Heart right ventricle (tissue), 16 donors: ENCODE measurements around the gene SDHAF2. TPM values are rescaled to one million over a fixed set of nuclear protein-coding genes. Genes with fewer than 3 reads are reported as not detected.
A peak's percentile ranks its signal among the peaks of the same experiment; 100 is the strongest.

Source experiments
- ATAC-seq, 8 donors: fragments of 200-7000 bp; cut with Tn5 transposase; one replicate each; pipeline ENCODE4 v1.9.1; 2020; ENCODE audit warnings: mild to moderate bottlenecking in 8 of 8, moderate library complexity in 8 of 8, moderate number of reproducible peaks in 1 of 8
- DNase-seq, 2 donors: peaks; one replicate each; pipeline ENCODE4 v3.0.0-alpha.2; 2020
- H3K27ac ChIP-seq, 10 donors: fragments of 200-600 bp; sonication (generic) in 2 of 10; one replicate each; pipeline versions ENCODE4 v1.5.0 to v1.8.0; 2020 to 2022; ENCODE audit warnings: mild to moderate bottlenecking in 3 of 10
- H3K27me3 ChIP-seq, 7 donors: fragments of 200-600 bp; one replicate each; pipeline ENCODE4 v1.8.0; 2021 to 2022; ENCODE audit warnings: mild to moderate bottlenecking in 2 of 7
- H3K36me3 ChIP-seq, 9 donors: fragments of 200-600 bp; sonication (generic) in 1 of 9; one replicate each; pipeline versions ENCODE4 v1.5.0 to v1.8.0; 2020 to 2022; ENCODE audit warnings: mild to moderate bottlenecking in 2 of 9
- H3K4me1 ChIP-seq, 9 donors: fragments of 200-600 bp; sonication (generic) in 1 of 9; one replicate each; pipeline versions ENCODE4 v1.5.0 to v1.8.0; 2020 to 2022; ENCODE audit warnings: mild to moderate bottlenecking in 4 of 9
- H3K4me3 ChIP-seq, 10 donors: fragments of 200-600 bp; sonication (generic) in 2 of 10; one replicate each; pipeline versions ENCODE4 v1.5.0 to v1.8.0; 2020 to 2022; ENCODE audit warnings: mild to moderate bottlenecking in 7 of 10, moderate library complexity in 2 of 10
- H3K9me3 ChIP-seq, 11 donors: fragments of 200-600 bp in 10 of 11; sonication (generic) in 2 of 11; one replicate each; pipeline versions ENCODE4 v1.5.0 to v1.8.0; 2013 to 2022; ENCODE audit warnings: mild to moderate bottlenecking in 2 of 11, control low read depth in 1 of 11, moderate library complexity in 1 of 11
- CTCF ChIP-seq, 9 donors: fragments of 200-600 bp; sonication (generic) in 2 of 9; IDR thresholded peaks; one replicate each; pipeline versions ENCODE4 v1.5.0 to v1.8.0; 2021 to 2022; ENCODE audit warnings: antibody characterized with exemption in 9 of 9, mild to moderate bottlenecking in 5 of 9, moderate library complexity in 1 of 9
- WGBS, 2 donors: extraction: QIAGEN DNeasy Blood & Tissue Kit; methylation state at CpG; one replicate each; pipeline ENCODE4 v1.1.7; 2013; ENCODE audit warnings: inconsistent platforms in 1 of 2; 5-methylcytosine and 5-hydroxymethylcytosine counted together
- intact Hi-C, 10 donors: fragments of 100-400 bp; cut with DNase I; formaldehyde crosslinking; loops; one replicate each; pipeline versions ENCODE4 v1.11.1 to v1.14.2; 2022
- polyA plus RNA-seq, 2 donors: library from polyadenylated mRNA; stranded (reverse); fragments of 200-250 nt; gene quantifications; one replicate each; pipeline ENCODE4 v1.2.3, GENCODE V29; 2013
- total RNA-seq, 10 donors: library from RNA; stranded (reverse); fragmentation: NEBNext Ultra II Directional in 3 of 10; extraction: Animal tissue kit (Norgen Biotek cat#: 25700) in 3 of 10; gene quantifications; one replicate each; pipeline versions ENCODE4 v1.2.1 to v1.2.4, GENCODE V29; 2021 to 2023
- donor health status: Arrhythmogenic right ventricular cardiomyopathy.
- donor health status: ischemic (EF 13 %, LVEDD 7.1; RV severe dilation, severe dysfunction).
- donor health status: healthy with polysubstance abuse.
- donor health status: DM: no; HTN: yes; CAD: no.
- donor health status: DM: no; HTN: no; CAD: no.
- donor health status: ischemic (EF 25% LVEDD 6.9; RV normal size, moderate dysfunction).
- donor health status: ischemic (EF 25% LVEDD 5.7; RV mildly dilated, moderate dysfunction).
- donor health status: healthy.
- donor health status: DM: yes; HTN: yes; CAD: no.
- donor health status: Ischemic cardiomyopathy.
- donor health status: ischemic (EF 35%, LVEDD 5.7; RV mildly dilated, moderate dysfunction).
- donor health status: nonischemic (EF 11% LVEDD 7.7; RV severe dilation, severe dysfunction).
- donor health status: DM: yes; HTN: yes; CAD: no.
- donor health status: PGD.
- donor health status: ischemic (EF 29% LVEDD 5.4; RV normal size, mild dysfunction).
- donor health status: nonischemic (EF 23%, LVEDD 6.1; RV moderate dilation, normal function).

The SDHAF2 gene
- total and polyA plus RNA-seq, 12 donors = 24.4 to 56.1 (median 33.9) TPM

DNA sequence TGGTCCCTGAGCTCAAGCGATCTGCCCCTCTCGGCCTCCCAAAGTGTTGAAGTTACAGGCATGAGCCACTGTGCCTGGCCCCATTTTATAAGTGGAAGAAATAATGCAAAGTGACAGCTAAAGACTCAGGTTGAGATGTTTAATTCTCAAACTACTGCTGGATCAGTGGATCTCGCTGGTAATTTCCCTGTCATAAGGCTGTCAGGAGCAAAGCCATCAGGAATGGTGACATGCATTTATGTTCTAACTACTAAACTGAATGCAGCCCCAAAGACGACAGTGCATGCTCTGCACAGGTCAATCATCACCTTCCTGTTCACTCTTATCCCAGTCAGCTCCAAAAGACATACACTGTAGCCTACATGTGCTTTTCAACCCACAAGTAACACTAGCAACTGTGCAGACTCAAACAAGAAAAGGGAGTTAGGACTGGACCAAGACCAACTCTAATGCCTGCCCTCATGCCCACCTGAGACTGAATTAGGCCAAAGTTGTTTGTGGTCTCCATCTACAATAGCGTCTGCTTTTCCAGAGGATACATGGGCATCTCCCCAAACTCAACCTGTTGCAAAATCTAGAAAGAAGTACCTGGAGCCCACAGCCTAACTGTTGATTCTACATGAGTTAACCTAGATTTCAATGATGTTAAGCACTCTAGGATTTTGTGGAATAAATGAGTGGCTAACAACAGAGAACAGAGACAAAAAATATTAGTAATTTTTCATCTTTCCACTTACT, 22.8 kb upstream of the SDHAF2 start:
- WGBS, 2 donors = 92% methylated on average over 5 of the region's 5 CpGs
- no peaks in the 10 kb centered on the region for H3K27me3 ChIP-seq
- TF ChIP-seq CTCF (IDR thresholded peaks at IDR 0.05) = no peak
- ATAC-seq = no peak
- peaks cover 0 to 100% (median 67%) of the 10 kb centered on the region in 9 donors for H3K36me3 ChIP-seq
- H3K27ac ChIP-seq = no peak overlapping the region
- H3K4me1 ChIP-seq = no peaks in the 10 kb centered on the region
- intact Hi-C loops = no loop called here
- H3K4me3 ChIP-seq = no peak overlapping the region
- DNase-seq = no peak
- no peaks in the 10 kb centered on the region for H3K9me3 ChIP-seq

DNA sequence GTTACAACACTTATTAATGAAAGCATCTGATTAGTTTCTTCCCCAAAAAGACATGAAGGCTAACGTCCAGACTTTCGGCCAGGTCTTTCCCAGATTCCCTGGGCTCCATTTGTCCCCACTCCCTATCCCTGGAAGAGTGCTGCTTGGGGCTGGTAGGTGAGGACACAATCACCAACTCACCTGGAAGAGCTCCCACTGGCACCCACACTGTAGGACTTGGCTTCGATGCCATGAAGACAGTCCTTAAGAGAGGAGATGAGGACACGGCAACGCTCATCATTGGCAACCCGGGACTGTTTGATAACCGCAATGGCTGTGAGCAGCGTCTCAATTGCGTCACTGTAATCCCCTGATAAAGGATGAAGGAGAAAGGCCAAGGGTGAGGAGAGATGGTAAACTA, 18.3 kb upstream of the SDHAF2 start:
- Histone ChIP-seq H3K9me3 (no peaks in the 10 kb centered on the region), H3K4me3 (no peak overlapping the region), H3K36me3 (peaks cover 4 to 100% (median 96%) of the 10 kb centered on the region in 9 donors), H3K4me1 (peaks cover 0 to 3% (median 0%) of the 10 kb centered on the region in 9 donors), H3K27ac (no peak overlapping the region), H3K27me3 (no peaks in the 10 kb centered on the region)
- WGBS, 2 donors = 78 to 79% methylated on average over 9 of the region's 9 CpGs
- intact Hi-C loops = no loop called here
- no peak for DNase-seq
- no peak for TF ChIP-seq CTCF (IDR thresholded peaks at IDR 0.05)
- ATAC-seq = peak in 1 of 8 donors; percentile 15

GRCh38 chr11:61413496-61413895, 16.4 kb upstream of the SDHAF2 start:
- no peak for DNase-seq
- Histone ChIP-seq H3K36me3 (peaks cover 5 to 100% (median 96%) of the 10 kb centered on the region in 9 donors), H3K27me3 (no peaks in the 10 kb centered on the region), H3K9me3 (no peaks in the 10 kb centered on the region), H3K4me1 (peaks cover 0 to 21% (median 16%) of the 10 kb centered on the region in 9 donors), H3K27ac (no peak overlapping the region), H3K4me3 (no peak overlapping the region)
- ATAC-seq = no peak
- WGBS, 2 donors = 80 to 89% methylated on average over 3 of the region's 3 CpGs
- intact Hi-C loops = no loop called here
- TF ChIP-seq CTCF (IDR thresholded peaks at IDR 0.05) = no peak

- Histone ChIP-seq H3K4me1 (peaks cover 0 to 26% (median 16%) of the 10 kb centered on the region in 9 donors), H3K27me3 (no peaks in the 10 kb centered on the region), H3K36me3 (peaks cover 5 to 100% (median 99%) of the 10 kb centered on the region in 9 donors), H3K4me3 (no peak overlapping the region), H3K27ac (no peak overlapping the region), H3K9me3 (no peaks in the 10 kb centered on the region)
- no peak for ATAC-seq
- no peak for DNase-seq
- TF ChIP-seq CTCF (IDR thresholded peaks at IDR 0.05) = no peak
- intact Hi-C loops = no loop called here
- 62 to 83% methylated on average over 2 of the region's 2 CpGs for WGBS, 2 donors
These were observed 15.4 kb upstream of the SDHAF2 start for GRCh38 chr11:61414547-61414946.
